WTC11 (cell line): ENCODE results near the gene SGIP1. TPM values are rescaled to one million over a fixed set of nuclear protein-coding genes. Genes with fewer than 3 reads are reported as not detected.

ENCODE experiments used
- ATAC-seq: fragments of 200-7000 bp; cut with Tn5 transposase; 2 replicates; pipeline ENCODE4 v1.10.0; 2021; ENCODE audit warnings: mild to moderate bottlenecking, moderate library complexity
- CTCF ChIA-PET: fragments of 300-600 bp; sonication (Branson Sonifier 250); formaldehyde crosslinking; loops from one replicate; lab custom pipeline; 2021; ENCODE audit warnings: antibody characterized with exemption; lab: Charles Lee
- POLR2A ChIA-PET: fragments of 350-600 bp; sonication (Branson Sonifier 250); formaldehyde crosslinking; loops from one replicate; lab custom pipeline; 2021; ENCODE audit warnings: antibody characterized with exemption; lab: Charles Lee
- DNase-seq: peaks from one replicate; pipeline ENCODE4 v3.0.0; 2021; ENCODE audit warnings: low spot score
- H3K27ac Mint-ChIP-seq: 2 replicates; pipeline ENCODE4 v1.8.0; 2021; ENCODE audit warnings: mixed read lengths
- H3K27me3 Mint-ChIP-seq: 2 replicates; pipeline ENCODE4 v1.8.0; 2021; ENCODE audit warnings: low read depth, mild to moderate bottlenecking, moderate library complexity, mixed read lengths
- H3K36me3 Mint-ChIP-seq: 2 replicates; pipeline ENCODE4 v1.8.0; 2021; ENCODE audit warnings: mixed read lengths
- H3K4me1 Mint-ChIP-seq: 2 replicates; pipeline ENCODE4 v1.8.0; 2022; ENCODE audit warnings: mixed read lengths
- H3K4me3 Mint-ChIP-seq: 2 replicates; pipeline ENCODE4 v1.8.0; 2021; ENCODE audit warnings: mild to moderate bottlenecking, moderate library complexity, mixed read lengths
- H3K9me3 Mint-ChIP-seq: 2 replicates; pipeline ENCODE4 v1.8.0; 2021; ENCODE audit warnings: mixed read lengths
- CBFB ChIP-seq: sonication (generic); formaldehyde crosslinking; IDR thresholded peaks from 2 replicates; pipeline ENCODE4 v1.8.1; 2022; ENCODE audit warnings: mild to moderate bottlenecking, low read depth, missing genetic modification reagents
- CDX4 ChIP-seq: fragments of 250-450 bp; sonication (Bioruptor Pico); IDR thresholded peaks from 2 replicates; pipeline ENCODE4 v1.9.0; 2021; ENCODE audit warnings: moderate library complexity, mild to moderate bottlenecking, inconsistent platforms, borderline replicate concordance
- EMX1 ChIP-seq: fragments of 250-450 bp; sonication (Bioruptor Pico); IDR thresholded peaks from 2 replicates; pipeline ENCODE4 v1.8.0; 2021; ENCODE audit warnings: mild to moderate bottlenecking
- ERG ChIP-seq: fragments of 250-450 bp; sonication (Bioruptor Pico); IDR thresholded peaks from 2 replicates; pipeline ENCODE4 v1.8.0; 2021; ENCODE audit warnings: mild to moderate bottlenecking
- FOXP1 ChIP-seq: sonication (generic); formaldehyde crosslinking; IDR thresholded peaks from 2 replicates; pipeline ENCODE4 v1.8.0; 2022; ENCODE audit warnings: missing genetic modification reagents, mild to moderate bottlenecking, moderate library complexity, borderline replicate concordance
- HMGXB4 ChIP-seq: sonication (generic); formaldehyde crosslinking; IDR thresholded peaks from 2 replicates; pipeline ENCODE4 v1.8.1; 2023; ENCODE audit warnings: mild to moderate bottlenecking, moderate library complexity, missing genetic modification reagents
- MAX ChIP-seq: sonication (generic); formaldehyde crosslinking; IDR thresholded peaks from 2 replicates; pipeline ENCODE4 v1.8.0; 2022; ENCODE audit warnings: mild to moderate bottlenecking, missing genetic modification reagents
- NFE2L1 ChIP-seq: sonication (generic); formaldehyde crosslinking; IDR thresholded peaks from 2 replicates; pipeline ENCODE4 v1.8.1; 2023; ENCODE audit warnings: missing genetic modification reagents
- NR2C2 ChIP-seq: sonication (generic); formaldehyde crosslinking; IDR thresholded peaks from 2 replicates; pipeline ENCODE4 v1.8.0; 2022; ENCODE audit warnings: mild to moderate bottlenecking, missing genetic modification reagents
- NR3C1 ChIP-seq: sonication (generic); formaldehyde crosslinking; conservative IDR thresholded peaks from 2 replicates; pipeline ENCODE4 v1.8.1; 2023; ENCODE audit warnings: low read depth, mild to moderate bottlenecking, missing genetic modification reagents
- PRRX2 ChIP-seq: fragments of 250-450 bp; sonication (Bioruptor Pico); IDR thresholded peaks from 2 replicates; pipeline ENCODE4 v1.8.0; 2021; ENCODE audit warnings: mild to moderate bottlenecking
- RORB ChIP-seq: fragments of 250-450 bp; sonication (Bioruptor Pico); IDR thresholded peaks from 2 replicates; pipeline ENCODE4 v1.9.0; 2021; ENCODE audit warnings: mild to moderate bottlenecking
- SP1 ChIP-seq: sonication (generic); formaldehyde crosslinking; conservative IDR thresholded peaks from 2 replicates; pipeline ENCODE4 v1.8.1; 2022; ENCODE audit warnings: missing genetic modification reagents
- STAT6 ChIP-seq: sonication (generic); formaldehyde crosslinking; conservative IDR thresholded peaks from 2 replicates; pipeline ENCODE4 v1.8.1; 2023; ENCODE audit warnings: mild to moderate bottlenecking, low read depth, missing genetic modification reagents, moderate library complexity
- ZBTB43 ChIP-seq: sonication (generic); formaldehyde crosslinking; IDR thresholded peaks from 2 replicates; pipeline ENCODE4 v1.8.1; 2023; ENCODE audit warnings: mild to moderate bottlenecking, missing genetic modification reagents
- ZNF281 ChIP-seq: sonication (generic); formaldehyde crosslinking; IDR thresholded peaks from 2 replicates; pipeline ENCODE4 v1.8.0; 2023; ENCODE audit warnings: mild to moderate bottlenecking, missing genetic modification reagents
- ZNF317 ChIP-seq: sonication (generic); formaldehyde crosslinking; IDR thresholded peaks from 2 replicates; pipeline ENCODE4 v1.8.1; 2023; ENCODE audit warnings: low read depth, mild to moderate bottlenecking, moderate library complexity, missing genetic modification reagents, borderline replicate concordance
- ZNF671 ChIP-seq: fragments of 250-450 bp; sonication (Bioruptor Pico); IDR thresholded peaks from 2 replicates; pipeline ENCODE4 v1.8.0; 2021; ENCODE audit warnings: mild to moderate bottlenecking
- total RNA-seq: library from RNA; stranded (reverse); gene quantifications from 3 replicates; pipeline ENCODE4 v1.2.3, GENCODE V29; 2021
- TF ChIP-seq, protein P1 (sequence below): sonication (generic); formaldehyde crosslinking; IDR thresholded peaks from 2 replicates; pipeline ENCODE4 v1.8.1; 2022; ENCODE audit warnings: missing genetic modification reagents, borderline replicate concordance

The SGIP1 gene
- total RNA-seq, 1 experiment from 2014 or later, result 3.9 TPM

- TF ChIP-seq HMGXB4 (no peak), ZNF281 (CRISPR knock-in tag) (no peak), NR3C1 (CRISPR knock-in tag) (no peak), STAT6 (CRISPR knock-in tag) (no peak), NR2C2 (CRISPR knock-in tag) (no peak), NFE2L1 (no peak), ERG (no peak)
Observed at GRCh38 chr1:66510407-66510806, 23.5 kb upstream of the SGIP1 start (continued).

GRCh38 chr1:66511118-66511517 lies 22.8 kb upstream of the SGIP1 start:
- Mint-ChIP-seq H3K27me3 (no peaks in the 10 kb centered on the region), H3K4me1 (peaks cover 9% of the 10 kb centered on the region), H3K36me3 (no peaks in the 10 kb centered on the region), H3K27ac (no peak overlapping the region), H3K9me3 (0 out of 2 replicates have a peak, but pooled peaks cover 3% of the 10 kb centered on the region), H3K4me3 (no peak overlapping the region)
- no peak for DNase-seq
- ChIA-PET CTCF (no interaction called here), POLR2A (no interaction called here)
- no peak for ATAC-seq
- TF ChIP-seq ZNF317 (CRISPR knock-in tag) (no peak), CBFB (CRISPR knock-in tag) (no peak), SP1 (CRISPR knock-in tag) (no peak), CDX4 (CRISPR knock-in tag) (no peak), EMX1 (CRISPR knock-in tag) (no peak), MAX (no peak), HMGXB4 (no peak), FOXP1 (CRISPR knock-in tag) (no peak), RORB (CRISPR knock-in tag) (no peak), ZBTB43 (CRISPR knock-in tag) (no peak), ZNF671 (no peak), ZNF281 (CRISPR knock-in tag) (no peak), PRRX2 (CRISPR knock-in tag) (no peak)
- TF ChIP-seq, protein P1, sequence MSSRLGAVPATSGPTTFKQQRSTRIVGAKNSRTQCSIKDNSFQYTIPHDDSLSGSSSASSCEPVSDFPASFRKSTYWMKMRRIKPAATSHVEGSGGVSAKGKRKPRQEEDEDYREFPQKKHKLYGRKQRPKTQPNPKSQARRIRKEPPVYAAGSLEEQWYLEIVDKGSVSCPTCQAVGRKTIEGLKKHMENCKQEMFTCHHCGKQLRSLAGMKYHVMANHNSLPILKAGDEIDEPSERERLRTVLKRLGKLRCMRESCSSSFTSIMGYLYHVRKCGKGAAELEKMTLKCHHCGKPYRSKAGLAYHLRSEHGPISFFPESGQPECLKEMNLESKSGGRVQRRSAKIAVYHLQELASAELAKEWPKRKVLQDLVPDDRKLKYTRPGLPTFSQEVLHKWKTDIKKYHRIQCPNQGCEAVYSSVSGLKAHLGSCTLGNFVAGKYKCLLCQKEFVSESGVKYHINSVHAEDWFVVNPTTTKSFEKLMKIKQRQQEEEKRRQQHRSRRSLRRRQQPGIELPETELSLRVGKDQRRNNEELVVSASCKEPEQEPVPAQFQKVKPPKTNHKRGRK, result no peak
